CD4-positive, alpha-beta T cell (primary cell): Measurements from ENCODE around the gene GLMP. TPM values are rescaled to one million over a fixed set of nuclear protein-coding genes. Genes with fewer than 3 reads are reported as not detected.
"Not testable (repeated sequence)": the region's sequence is repeated elsewhere in the genome, so short reads cannot be mapped to it uniquely, and the experiment has no call there.

Source experiments
- ATAC-seq: fragments of 200-7000 bp; cut with Tn5 transposase; one replicate; pipeline ENCODE4 v1.10.0; 2022; ENCODE audit warnings: mild to moderate bottlenecking; ENCODE audit not compliant: poor library complexity
- CTCF ChIA-PET: fragments of 350-600 bp; sonication (Branson Sonifier 250); formaldehyde crosslinking; loops from one replicate; lab custom pipeline; 2021; ENCODE audit warnings: antibody characterized with exemption, inconsistent platforms; lab: Charles Lee
- POLR2A ChIA-PET: fragments of 350-600 bp; sonication (Branson Sonifier 250); formaldehyde crosslinking; loops from one replicate; lab custom pipeline; 2021; ENCODE audit warnings: antibody characterized with exemption, inconsistent platforms; lab: Charles Lee
- DNase-seq, 14 experiments: peaks; one replicate each; pipeline ENCODE4 v3.0.0-alpha.2; 2013 to 2020; ENCODE audit warnings: mixed read lengths in 2 of 14
- H3K27ac ChIP-seq, 2 donors: one replicate each; pipeline versions ENCODE4 v1.5.1 to v1.7.0; 2013; ENCODE audit warnings: low read length in 2 of 2, low read depth in 1 of 2, mild to moderate bottlenecking in 1 of 2
- H3K27me3 ChIP-seq, 2 experiments: 1 replicate in 1 of 2; 2 replicates in 1 of 2; pipeline versions ENCODE4 v1.6.1 to v1.7.0; 2013; ENCODE audit warnings: low read length in 2 of 2, control low read depth in 1 of 2, mild to moderate bottlenecking in 1 of 2, moderate library complexity in 1 of 2; ENCODE audit not compliant: insufficient read depth in 2 of 2, control insufficient read depth in 1 of 2
- H3K36me3 ChIP-seq: one replicate; pipeline ENCODE4 v1.6.1; 2013; ENCODE audit warnings: low read length, control low read depth; ENCODE audit not compliant: insufficient read depth
- H3K4me1 ChIP-seq: one replicate; pipeline ENCODE4 v1.6.1; 2013; ENCODE audit warnings: low read length, control low read depth; ENCODE audit not compliant: insufficient read depth
- H3K4me3 ChIP-seq: one replicate; pipeline ENCODE4 v1.5.1; 2013; ENCODE audit warnings: mild to moderate bottlenecking, low read length, moderate library complexity
- H3K9me3 ChIP-seq, 2 experiments: 1 replicate in 1 of 2; 2 replicates in 1 of 2; pipeline versions ENCODE4 v1.6.1 to v1.7.0; 2013; ENCODE audit warnings: low read length in 2 of 2, mild to moderate bottlenecking in 2 of 2, control low read depth in 1 of 2, moderate library complexity in 1 of 2; ENCODE audit not compliant: control insufficient read depth in 1 of 2, insufficient read depth in 1 of 2
- H3K27ac Mint-ChIP-seq: one replicate; pipeline ENCODE4 v1.8.0; 2020; ENCODE audit warnings: mixed read lengths
- H3K27me3 Mint-ChIP-seq: one replicate; pipeline ENCODE4 v1.8.0; 2021; ENCODE audit warnings: mixed read lengths
- H3K36me3 Mint-ChIP-seq: one replicate; pipeline ENCODE4 v1.8.0; 2021; ENCODE audit warnings: low read depth, mixed read lengths
- H3K4me1 Mint-ChIP-seq: one replicate; pipeline ENCODE4 v1.8.0; 2021; ENCODE audit warnings: low read depth, mixed read lengths
- H3K4me3 Mint-ChIP-seq: one replicate; pipeline ENCODE4 v1.8.0; 2020; ENCODE audit warnings: mild to moderate bottlenecking, mixed read lengths
- H3K9me3 Mint-ChIP-seq: one replicate; pipeline ENCODE4 v1.8.0; 2020; ENCODE audit warnings: mixed read lengths
- CTCF ChIP-seq: fragments of 200-600 bp; IDR thresholded peaks from one replicate; pipeline ENCODE4 v1.8.0; 2022; ENCODE audit warnings: antibody characterized with exemption, mild to moderate bottlenecking
- intact Hi-C, 2 experiments: fragments of 100-400 bp; cut with DNase I in 1 of 2; cut with micrococcal nuclease in 1 of 2; formaldehyde crosslinking; loops; one replicate each; pipeline versions ENCODE4 v1.15.1 to v1.9.0; 2023 to 2025; cut with DNase I, micrococcal nuclease
- total RNA-seq, 174 experiments: library from RNA in 2 of 174; stranded (reverse) in 2 of 174; gene quantifications; one replicate each; pipeline ENCODE4 v1.2.3 and lab custom pipeline; 2021 to 2026

Gene GLMP
- total RNA-seq, 2 experiments from 2014 or later, result 12.3 to 16.1 TPM

- peaks cover 23% of the 10 kb centered on the region for H3K4me1 ChIP-seq
- peak overlapping the region; percentile 60 to 75 for H3K27ac ChIP-seq
- ChIA-PET POLR2A (interaction anchor here (1.0 to 2.0 kb wide), 4 partner anchors 54 to 163 kb away, joined by 3 to 17 read pairs (median 4); partner anchors contain the start of genes MEF2D, PMF1, SMG5 and TMEM79), CTCF (interaction anchor here (1.6 kb wide), 1 partner anchor 368 kb away, joined by 3 read pairs; the partner anchor contains the start of gene CRABP2)
- ATAC-seq (no peak), DNase-seq (peak in 2 of 14 experiments; percentile 9 to 13)
- H3K27me3 ChIP-seq, result no peaks in the 10 kb centered on the region
- H3K4me3 ChIP-seq, result peak overlapping the region; percentile 84
- intact Hi-C loops, result loop anchor here in 1 of 2 experiments (5.0 kb wide), 2 partner anchors 125 to 145 kb away; partner anchors contain the start of genes PMF1 and SLC25A44
- H3K9me3 ChIP-seq, result no peaks in the 10 kb centered on the region
- peaks cover 35% of the 10 kb centered on the region for H3K36me3 ChIP-seq
- H3K4me1 Mint-ChIP-seq, result peaks cover 41% of the 10 kb centered on the region
- H3K27ac Mint-ChIP-seq, result peak overlapping the region; percentile 88
- H3K4me3 Mint-ChIP-seq, result peak overlapping the region; percentile 87
- no peak for TF ChIP-seq CTCF
- no peaks in the 10 kb centered on the region for H3K9me3 Mint-ChIP-seq
- H3K27me3 Mint-ChIP-seq, result no peaks in the 10 kb centered on the region
- peaks cover 54% of the 10 kb centered on the region for H3K36me3 Mint-ChIP-seq
Observed at GRCh38 chr1:156337052-156337887, 41.8 kb upstream of the GLMP start.

DNA sequence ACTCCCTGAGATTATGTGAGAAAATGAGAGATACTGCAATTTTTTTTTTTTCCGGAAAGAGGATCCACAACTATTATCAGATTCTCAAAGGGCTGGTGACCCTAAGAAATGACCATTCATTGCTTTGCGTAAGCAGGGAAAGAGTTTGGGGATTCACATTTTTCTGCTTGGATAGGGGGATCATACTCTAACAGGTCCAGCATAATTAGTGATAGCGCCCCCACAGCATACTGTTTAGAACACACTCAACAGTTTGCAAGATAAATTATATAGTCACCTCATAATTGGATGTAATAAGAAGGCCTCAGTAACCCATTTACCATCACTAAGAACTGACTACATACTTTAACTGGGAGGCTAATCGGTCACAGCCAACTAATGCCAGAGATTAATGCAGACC, 40.8 kb upstream of the GLMP start:
- TF ChIP-seq CTCF, result no peak
- H3K36me3 Mint-ChIP-seq, result peaks cover 59% of the 10 kb centered on the region

GRCh38 chr1:156323179-156323578, 27.7 kb upstream of the GLMP start:
- CTCF ChIA-PET, ATAC-seq, POLR2A ChIA-PET, H3K4me3 Mint-ChIP-seq, H3K4me1 Mint-ChIP-seq, H3K4me1 ChIP-seq, H3K27ac Mint-ChIP-seq, H3K27me3 Mint-ChIP-seq, H3K27me3 ChIP-seq, H3K27ac ChIP-seq, H3K4me3 ChIP-seq, DNase-seq, intact Hi-C loops, H3K9me3 ChIP-seq, H3K9me3 Mint-ChIP-seq: not testable (repeated sequence)
- peaks cover 60% of the 10 kb centered on the region for H3K36me3 ChIP-seq
- H3K36me3 Mint-ChIP-seq, result peaks cover 74% of the 10 kb centered on the region

More for the DNA sequence above, 40.8 kb upstream of the GLMP start:
- intact Hi-C loops, result loop anchor here in 1 of 2 experiments (5.0 kb wide), 2 partner anchors 124 to 144 kb away; partner anchors contain the start of genes PMF1 and SLC25A44
- no peaks in the 10 kb centered on the region for H3K9me3 Mint-ChIP-seq
- DNase-seq, result peak in 2 of 14 experiments; percentile 14 to 21
- H3K4me3 Mint-ChIP-seq, result peak overlapping the region; percentile 87
- ChIA-PET CTCF (no interaction called here), POLR2A (no interaction called here)
- Histone ChIP-seq H3K4me1 (peaks cover 23% of the 10 kb centered on the region), H3K36me3 (peaks cover 43% of the 10 kb centered on the region), H3K27me3 (no peaks in the 10 kb centered on the region), H3K4me3 (no peak overlapping the region), H3K27ac (no peak overlapping the region), H3K9me3 (no peaks in the 10 kb centered on the region)
- no peaks in the 10 kb centered on the region for H3K27me3 Mint-ChIP-seq
- peaks cover 41% of the 10 kb centered on the region for H3K4me1 Mint-ChIP-seq
- ATAC-seq, result no peak
- H3K27ac Mint-ChIP-seq, result peak overlapping the region; percentile 31
